Liver (tissue), 9 donors: Measurements from ENCODE around the gene DOCK6. TPM values are rescaled to one million over a fixed set of nuclear protein-coding genes. Genes with fewer than 3 reads are reported as not detected.

Experiments used
- DNase-seq: peaks from one replicate; pipeline ENCODE4 v3.0.0-alpha.2; 2017; ENCODE audit warnings: low spot score
- H3K27ac ChIP-seq, 2 donors: one replicate each; pipeline ENCODE4 v1.7.0; 2013; ENCODE audit warnings: inconsistent platforms in 2 of 2, low read length in 2 of 2, control low read depth in 1 of 2, low read depth in 1 of 2, mild to moderate bottlenecking in 1 of 2
- H3K27me3 ChIP-seq, 4 donors: one replicate each; pipeline versions ENCODE4 v1.6.1 to v1.7.0; 2013; ENCODE audit warnings: low read length in 3 of 4, inconsistent platforms in 1 of 4, mild to moderate bottlenecking in 1 of 4, moderate library complexity in 1 of 4; ENCODE audit not compliant: control insufficient read depth in 4 of 4, insufficient read depth in 4 of 4
- H3K36me3 ChIP-seq, 4 donors: one replicate each; pipeline versions ENCODE4 v1.6.1 to v1.7.0; 2013; ENCODE audit warnings: low read length in 3 of 4, mild to moderate bottlenecking in 3 of 4, low read depth in 1 of 4, moderate library complexity in 1 of 4; ENCODE audit not compliant: control insufficient read depth in 4 of 4, insufficient read depth in 3 of 4
- H3K4me1 ChIP-seq, 4 donors: one replicate each; pipeline versions ENCODE4 v1.6.1 to v1.7.0; 2013; ENCODE audit warnings: low read length in 3 of 4, mild to moderate bottlenecking in 3 of 4, moderate library complexity in 1 of 4; ENCODE audit not compliant: control insufficient read depth in 4 of 4, insufficient read depth in 4 of 4
- H3K4me3 ChIP-seq, 3 donors: one replicate each; pipeline versions ENCODE4 v1.6.1 to v1.7.0; 2013; ENCODE audit warnings: low read length in 3 of 3, control low read depth in 1 of 3, low read depth in 1 of 3, mild to moderate bottlenecking in 1 of 3
- H3K9ac ChIP-seq, 2 donors: one replicate each; pipeline ENCODE4 v1.7.0; 2013; ENCODE audit warnings: low read length in 2 of 2, mild to moderate bottlenecking in 2 of 2, moderate library complexity in 2 of 2, control low read depth in 1 of 2, low read depth in 1 of 2
- H3K9me3 ChIP-seq, 4 donors: one replicate each; pipeline versions ENCODE4 v1.6.1 to v1.7.0; 2013; ENCODE audit warnings: low read length in 3 of 4; ENCODE audit not compliant: control insufficient read depth in 4 of 4
- CTCF ChIP-seq: fragments of 150-350 bp; IDR thresholded peaks from 2 replicates; pipeline ENCODE4 v1.5.1; 2017; ENCODE audit warnings: improper control_type of control experiment, low read depth, low read length; ENCODE audit not compliant: missing input control
- EGR1 ChIP-seq, 2 donors: IDR thresholded peaks; 2 replicates each; pipeline ENCODE4 v1.6.1; 2016 to 2018; ENCODE audit warnings: antibody characterized with exemption in 2 of 2, low read depth in 2 of 2
- FOXA1 ChIP-seq: IDR thresholded peaks from 2 replicates; pipeline ENCODE4 v1.6.1; 2016; ENCODE audit warnings: antibody characterized with exemption
- FOXA2 ChIP-seq: IDR thresholded peaks from 2 replicates; pipeline ENCODE4 v1.6.1; 2016; ENCODE audit warnings: antibody characterized with exemption
- GABPA ChIP-seq, 2 donors: IDR thresholded peaks in 1 of 2; conservative IDR thresholded peaks in 1 of 2; 2 replicates each; pipeline ENCODE4 v1.6.1; 2016; ENCODE audit warnings: antibody characterized with exemption in 2 of 2, mild to moderate bottlenecking in 1 of 2, moderate library complexity in 1 of 2
- HNF4A ChIP-seq, 2 donors: conservative IDR thresholded peaks; 2 replicates each; pipeline ENCODE4 v1.6.1; 2016; ENCODE audit warnings: antibody characterized with exemption in 2 of 2, mild to moderate bottlenecking in 2 of 2
- HNF4G ChIP-seq: IDR thresholded peaks from 2 replicates; pipeline ENCODE4 v1.6.1; 2016; ENCODE audit warnings: antibody characterized with exemption
- JUND ChIP-seq, 2 donors: IDR thresholded peaks; 2 replicates each; pipeline ENCODE4 v1.6.1; 2016; ENCODE audit warnings: antibody characterized with exemption in 2 of 2
- MAX ChIP-seq: IDR thresholded peaks from 2 replicates; pipeline ENCODE4 v1.6.1; 2016; ENCODE audit warnings: antibody characterized with exemption
- NR2F2 ChIP-seq: IDR thresholded peaks from 2 replicates; pipeline ENCODE4 v1.6.1; 2016; ENCODE audit warnings: antibody characterized with exemption
- RAD21 ChIP-seq, 2 donors: IDR thresholded peaks; 2 replicates each; pipeline ENCODE4 v1.6.1; 2016; ENCODE audit warnings: antibody characterized with exemption in 2 of 2, mild to moderate bottlenecking in 2 of 2
- RXRA ChIP-seq, 2 donors: IDR thresholded peaks; 2 replicates each; pipeline ENCODE4 v1.6.1; 2017 to 2018; ENCODE audit warnings: antibody characterized with exemption in 2 of 2, mild to moderate bottlenecking in 1 of 2
- SP1 ChIP-seq: IDR thresholded peaks from 2 replicates; pipeline ENCODE4 v1.6.1; 2018; ENCODE audit warnings: antibody characterized with exemption, mild to moderate bottlenecking
- TAF1 ChIP-seq: conservative IDR thresholded peaks from 2 replicates; pipeline ENCODE4 v1.6.1; 2016; ENCODE audit warnings: antibody characterized with exemption, mild to moderate bottlenecking
- YY1 ChIP-seq: IDR thresholded peaks from 2 replicates; pipeline ENCODE4 v1.6.1; 2016; ENCODE audit warnings: antibody characterized with exemption, mild to moderate bottlenecking
- ZBTB33 ChIP-seq: IDR thresholded peaks from 2 replicates; pipeline ENCODE4 v1.6.1; 2016; ENCODE audit warnings: antibody characterized with exemption
- WGBS: extraction: QIAGEN DNeasy Blood & Tissue Kit; methylation state at CpG from one replicate; pipeline ENCODE4 v1.1.7; 2013; 5-methylcytosine and 5-hydroxymethylcytosine counted together
- polyA plus RNA-seq, 2 donors: library from polyadenylated mRNA; stranded (reverse) in 1 of 2; unstranded in 1 of 2; fragments of 200-250 nt in 1 of 2; fragments of >200 nt in 1 of 2; fragmentation: Nextera tagmentation in 1 of 2; extraction: Ambion mirVana in 1 of 2; gene quantifications; one replicate each; pipeline versions ENCODE4 v1.2.1 to v1.2.3, GENCODE V29; 2013 to 2015
- total RNA-seq, 2 donors: library from RNA; depleted of rRNA; stranded (reverse); fragments of >200 nt; gene quantifications; one replicate each; pipeline ENCODE4 v1.2.3, GENCODE V29; 2014
- TF ChIP-seq, protein P1 (sequence below): IDR thresholded peaks from 2 replicates; pipeline ENCODE4 v1.6.1; 2016; ENCODE audit warnings: antibody characterized with exemption
- TF ChIP-seq, protein P2 (sequence below): IDR thresholded peaks from 2 replicates; pipeline ENCODE4 v1.6.1; 2016; ENCODE audit warnings: antibody characterized with exemption, mild to moderate bottlenecking
- donor health status: healthy.
- donor health status: healthy.
- donor health status: healthy.
- donor health status: healthy.
- donor health status: healthy.

Gene DOCK6
- total and polyA plus RNA-seq, 4 donors: 4.9 to 15.8 (median 13.7) TPM

DNA sequence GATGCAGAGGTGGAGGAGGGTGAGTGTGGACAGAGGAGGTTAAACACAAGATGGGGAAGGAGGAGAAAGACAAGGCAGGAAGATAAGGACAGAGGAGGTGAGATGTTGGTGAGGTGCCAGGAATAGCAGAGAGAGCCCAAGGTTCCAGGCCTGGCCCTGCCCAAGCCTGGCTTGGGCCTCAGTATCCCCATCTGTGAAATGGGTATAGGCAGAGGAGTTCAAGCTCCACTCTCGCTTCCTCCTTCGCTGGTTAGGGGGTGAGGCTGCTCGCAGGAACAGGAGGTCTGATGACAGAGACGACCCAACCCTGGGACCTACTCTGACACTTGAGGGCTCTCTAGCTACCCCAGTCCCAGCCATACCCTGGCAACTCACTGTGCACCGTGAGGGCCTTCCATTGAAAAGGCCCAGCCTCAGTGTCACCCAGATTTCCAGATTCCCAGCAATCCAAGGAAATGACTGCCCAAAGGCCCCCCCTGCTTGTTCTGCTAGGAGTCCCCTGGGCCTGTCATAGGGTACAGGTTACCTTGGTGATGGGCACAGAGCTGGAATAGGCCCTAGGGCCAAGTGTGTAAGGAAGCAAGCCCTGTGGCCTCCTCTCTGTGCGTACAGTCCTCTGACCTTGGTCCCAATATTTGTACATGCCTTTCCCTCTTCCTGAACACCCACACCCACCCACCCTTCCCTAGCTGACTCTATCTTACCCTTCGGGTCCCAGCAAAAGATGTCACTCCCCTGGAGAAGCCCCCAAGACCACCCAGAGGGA lies 31.5 kb downstream of the DOCK6 start:
- Histone ChIP-seq H3K27ac (no peak overlapping the region), H3K4me3 (no peak overlapping the region), H3K4me1 (peaks cover 0 to 9% (median 6%) of the 10 kb centered on the region in 4 donors), H3K27me3 (no peaks in the 10 kb centered on the region), H3K9ac (no peak overlapping the region), H3K9me3 (no peaks in the 10 kb centered on the region), H3K36me3 (peaks cover 0 to 18% (median 3%) of the 10 kb centered on the region in 4 donors)
- TF ChIP-seq NR2F2 (no peak), TAF1 (no peak), FOXA2 (no peak), HNF4A (conservative IDR thresholded peaks at IDR 0.05) (no peak), MAX (no peak), HNF4G (no peak), RAD21 (IDR thresholded peaks at IDR 0.05) (no peak), ZBTB33 (no peak), RXRA (IDR thresholded peaks at IDR 0.05) (no peak), YY1 (no peak), CTCF (no peak), SP1 (no peak), FOXA1 (no peak), JUND (IDR thresholded peaks at IDR 0.05) (no peak), EGR1 (IDR thresholded peaks at IDR 0.05; ENCODE audit: low read depth in 2 of 2) (no peak), GABPA (IDR thresholded peaks at IDR 0.05 in 1 of 2, conservative IDR thresholded peaks at IDR 0.05 in 1 of 2) (no peak)
- TF ChIP-seq, protein P1, sequence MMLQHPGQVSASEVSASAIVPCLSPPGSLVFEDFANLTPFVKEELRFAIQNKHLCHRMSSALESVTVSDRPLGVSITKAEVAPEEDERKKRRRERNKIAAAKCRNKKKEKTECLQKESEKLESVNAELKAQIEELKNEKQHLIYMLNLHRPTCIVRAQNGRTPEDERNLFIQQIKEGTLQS: no peak
- TF ChIP-seq, protein P2, sequence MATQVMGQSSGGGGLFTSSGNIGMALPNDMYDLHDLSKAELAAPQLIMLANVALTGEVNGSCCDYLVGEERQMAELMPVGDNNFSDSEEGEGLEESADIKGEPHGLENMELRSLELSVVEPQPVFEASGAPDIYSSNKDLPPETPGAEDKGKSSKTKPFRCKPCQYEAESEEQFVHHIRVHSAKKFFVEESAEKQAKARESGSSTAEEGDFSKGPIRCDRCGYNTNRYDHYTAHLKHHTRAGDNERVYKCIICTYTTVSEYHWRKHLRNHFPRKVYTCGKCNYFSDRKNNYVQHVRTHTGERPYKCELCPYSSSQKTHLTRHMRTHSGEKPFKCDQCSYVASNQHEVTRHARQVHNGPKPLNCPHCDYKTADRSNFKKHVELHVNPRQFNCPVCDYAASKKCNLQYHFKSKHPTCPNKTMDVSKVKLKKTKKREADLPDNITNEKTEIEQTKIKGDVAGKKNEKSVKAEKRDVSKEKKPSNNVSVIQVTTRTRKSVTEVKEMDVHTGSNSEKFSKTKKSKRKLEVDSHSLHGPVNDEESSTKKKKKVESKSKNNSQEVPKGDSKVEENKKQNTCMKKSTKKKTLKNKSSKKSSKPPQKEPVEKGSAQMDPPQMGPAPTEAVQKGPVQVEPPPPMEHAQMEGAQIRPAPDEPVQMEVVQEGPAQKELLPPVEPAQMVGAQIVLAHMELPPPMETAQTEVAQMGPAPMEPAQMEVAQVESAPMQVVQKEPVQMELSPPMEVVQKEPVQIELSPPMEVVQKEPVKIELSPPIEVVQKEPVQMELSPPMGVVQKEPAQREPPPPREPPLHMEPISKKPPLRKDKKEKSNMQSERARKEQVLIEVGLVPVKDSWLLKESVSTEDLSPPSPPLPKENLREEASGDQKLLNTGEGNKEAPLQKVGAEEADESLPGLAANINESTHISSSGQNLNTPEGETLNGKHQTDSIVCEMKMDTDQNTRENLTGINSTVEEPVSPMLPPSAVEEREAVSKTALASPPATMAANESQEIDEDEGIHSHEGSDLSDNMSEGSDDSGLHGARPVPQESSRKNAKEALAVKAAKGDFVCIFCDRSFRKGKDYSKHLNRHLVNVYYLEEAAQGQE: no peak
- no peak for DNase-seq
- WGBS: 85% methylated on average over 7 of the region's 7 CpGs
